Endothelial cell of umbilical vein (primary cell): ENCODE results near the gene CDC5L. TPM values are rescaled to one million over a fixed set of nuclear protein-coding genes. Genes with fewer than 3 reads are reported as not detected.

Experiments
- BruUV-seq: library from RNA; stranded (reverse); fragments of 400-500 nt; replicated peaks from 2 replicates; lab custom pipeline; 2021; lab: Mats Ljungman, UMichigan
- CTCF ChIA-PET: fragments of 300-600, 350-600 bp; sonication (Branson Sonifier 250); formaldehyde crosslinking; loops from one replicate; lab custom pipeline; 2021; ENCODE audit warnings: antibody characterized with exemption, inconsistent platforms; lab: Charles Lee
- POLR2A ChIA-PET: fragments of 300-600, 350-600 bp; sonication (Branson Sonifier 250); formaldehyde crosslinking; loops from one replicate; lab custom pipeline; 2021; ENCODE audit warnings: antibody characterized with exemption, inconsistent platforms; lab: Charles Lee
- DNase-seq: peaks from one replicate; pipeline ENCODE4 v3.0.0-alpha.2; 2011; ENCODE audit warnings: low read depth, low spot score
- FAIRE-seq: peaks from 2 replicates; lab custom pipeline; 2011; peaks lifted over from hg19 to GRCh38; lab: Jason Lieb, UNC
- H2AFZ ChIP-seq: 2 replicates; pipeline ENCODE4 v1.6.0; 2012; ENCODE audit warnings: low read depth, low read length, control low read depth, inconsistent platforms
- H3K27ac ChIP-seq: 2 replicates; pipeline ENCODE4 v1.5.1; 2011; ENCODE audit warnings: low read depth, mild to moderate bottlenecking, control low read depth, low read length, moderate library complexity; ENCODE audit not compliant: insufficient read depth
- H3K27me3 ChIP-seq, 2 experiments: 2 replicates each; pipeline versions ENCODE4 v1.6.0 to v1.6.1; 2011; ENCODE audit warnings: low read length in 2 of 2, mixed read lengths in 1 of 2; ENCODE audit not compliant: control insufficient read depth in 2 of 2, insufficient read depth in 2 of 2
- H3K36me3 ChIP-seq, 2 experiments: 2 replicates in 1 of 2; 3 replicates in 1 of 2; pipeline ENCODE4 v1.5.1; 2011; ENCODE audit warnings: low read length in 2 of 2, mild to moderate bottlenecking in 1 of 2, moderate library complexity in 1 of 2; ENCODE audit not compliant: control insufficient read depth in 2 of 2, insufficient read depth in 2 of 2; ENCODE audit errors: extremely low read depth in 1 of 2
- H3K4me1 ChIP-seq: 3 replicates; pipeline ENCODE4 v1.5.1; 2011; ENCODE audit warnings: mild to moderate bottlenecking, low read length; ENCODE audit not compliant: control insufficient read depth, insufficient read depth; ENCODE audit errors: extremely low read depth
- H3K4me2 ChIP-seq: 2 replicates; pipeline ENCODE4 v1.6.1; 2011; ENCODE audit warnings: low read length, control low read depth, mixed read lengths; ENCODE audit not compliant: insufficient read depth
- H3K4me3 ChIP-seq, 3 experiments: fragments of 200-600 bp in 1 of 3; sonication (generic), shearing (Covaris generic) in 1 of 3; replicated peaks in 1 of 3; 2 replicates each; pipeline ENCODE4 v1.5.1; 2011 to 2016; ENCODE audit warnings: control low read depth in 3 of 3, low read length in 3 of 3, mild to moderate bottlenecking in 2 of 3, inconsistent platforms in 1 of 3, low read depth in 1 of 3, moderate library complexity in 1 of 3; ENCODE audit not compliant: insufficient read depth in 1 of 3
- H3K79me2 ChIP-seq: 2 replicates; pipeline ENCODE4 v1.6.0; 2012; ENCODE audit warnings: low read length, inconsistent platforms; ENCODE audit not compliant: control insufficient read depth, insufficient read depth
- H3K9ac ChIP-seq: replicated peaks from 2 replicates; pipeline ENCODE3; 2011; ENCODE audit warnings: low read length, control low read depth; ENCODE audit not compliant: insufficient read depth; ENCODE audit errors: extremely low read depth
- H3K9me1 ChIP-seq: replicated peaks from 3 replicates; pipeline ENCODE4 v1.6.0; 2011; ENCODE audit warnings: mild to moderate bottlenecking, low read length; ENCODE audit not compliant: control insufficient read depth, insufficient read depth; ENCODE audit errors: extremely low read depth
- H3K9me3 ChIP-seq: replicated peaks from 2 replicates; pipeline ENCODE4 v1.5.1; 2012; ENCODE audit warnings: low read length, inconsistent platforms; ENCODE audit not compliant: control insufficient read depth, insufficient read depth
- H4K20me1 ChIP-seq: replicated peaks from 2 replicates; pipeline ENCODE3; 2011; ENCODE audit warnings: mild to moderate bottlenecking, low read length; ENCODE audit not compliant: control insufficient read depth, insufficient read depth; ENCODE audit errors: extremely low read depth
- CTCF ChIP-seq, 2 donors: IDR thresholded peaks; 1 replicate in 1 of 2; 2 replicates in 1 of 2; pipeline ENCODE4 v1.5.1; 2011; ENCODE audit warnings: low read length in 2 of 2, mild to moderate bottlenecking in 2 of 2, moderate library complexity in 2 of 2, control low read depth in 1 of 2, inconsistent platforms in 1 of 2, low read depth in 1 of 2; ENCODE audit not compliant: insufficient read depth in 1 of 2; ENCODE audit errors: extremely low read depth in 1 of 2
- EZH2 ChIP-seq: IDR thresholded peaks from 2 replicates; pipeline ENCODE4 v1.6.1; 2012; ENCODE audit warnings: borderline replicate concordance, low read depth, mild to moderate bottlenecking, moderate library complexity, low read length, inconsistent platforms; ENCODE audit not compliant: severe bottlenecking
- FOS ChIP-seq: IDR thresholded peaks from 2 replicates; pipeline ENCODE4 v1.6.1; 2011; ENCODE audit warnings: mild to moderate bottlenecking, low read length, moderate library complexity, borderline replicate concordance; ENCODE audit not compliant: insufficient read depth
- GATA2 ChIP-seq: IDR thresholded peaks from 2 replicates; pipeline ENCODE4 v1.7.0; 2011; ENCODE audit warnings: low read depth, mild to moderate bottlenecking, moderate library complexity, mixed read lengths, low read length; ENCODE audit not compliant: insufficient read length, insufficient read depth
- JUN ChIP-seq: IDR thresholded peaks from 2 replicates; pipeline ENCODE4 v1.6.1; 2011; ENCODE audit warnings: borderline replicate concordance, low read depth; ENCODE audit not compliant: insufficient read length, insufficient read depth
- MYC ChIP-seq: IDR thresholded peaks from one replicate; pipeline ENCODE4 v1.6.1; 2011; ENCODE audit warnings: mild to moderate bottlenecking, low read depth, low read length
- POLR2A ChIP-seq: IDR thresholded peaks from 2 replicates; pipeline ENCODE4 v1.6.1; 2012; ENCODE audit warnings: low read depth, mild to moderate bottlenecking, control low read depth, low read length
- POLR2AphosphoS5 ChIP-seq: IDR thresholded peaks from 2 replicates; pipeline ENCODE4 v1.6.1; 2012; ENCODE audit warnings: low read depth, mild to moderate bottlenecking, control low read depth, low read length, moderate library complexity; ENCODE audit not compliant: insufficient read depth
- dilution Hi-C: fragments of 300-500 bp; cut with MboI; formaldehyde crosslinking; loops from one replicate; pipeline ENCODE4 v1.15.0; 2019; ENCODE audit warnings: low sequenced_read_pairs; ENCODE audit not compliant: extremely low pct_ligation_motif_present
- intact Hi-C: fragments of 100-400 bp; cut with micrococcal nuclease; formaldehyde crosslinking; loops from one replicate; pipeline ENCODE4 v1.10.0; 2022
- polyA plus RNA-seq, 4 experiments: library from polyadenylated mRNA; depleted of rRNA in 3 of 4; stranded (reverse) in 3 of 4; unstranded in 1 of 4; fragments of >200 nt; gene quantifications; 2 replicates each; pipeline versions ENCODE4 v1.2.1 to v1.2.3, GENCODE V29; 2011 to 2012; ENCODE audit warnings: missing spikeins in 1 of 4
- total RNA-seq: library from RNA; stranded (reverse); gene quantifications from 2 replicates; pipeline ENCODE4 v1.2.3, GENCODE V29; 2021
- TF ChIP-seq, protein P1 (sequence below): IDR thresholded peaks from 2 replicates; pipeline ENCODE4 v1.6.1; 2011; ENCODE audit not compliant: insufficient read depth, insufficient read length

CDC5L gene
- total and polyA plus RNA-seq, 2 donors (not counting 3 experiments of a cell fraction or from before 2014, with no cell fraction given): 6.9 to 24.6 TPM

DNA sequence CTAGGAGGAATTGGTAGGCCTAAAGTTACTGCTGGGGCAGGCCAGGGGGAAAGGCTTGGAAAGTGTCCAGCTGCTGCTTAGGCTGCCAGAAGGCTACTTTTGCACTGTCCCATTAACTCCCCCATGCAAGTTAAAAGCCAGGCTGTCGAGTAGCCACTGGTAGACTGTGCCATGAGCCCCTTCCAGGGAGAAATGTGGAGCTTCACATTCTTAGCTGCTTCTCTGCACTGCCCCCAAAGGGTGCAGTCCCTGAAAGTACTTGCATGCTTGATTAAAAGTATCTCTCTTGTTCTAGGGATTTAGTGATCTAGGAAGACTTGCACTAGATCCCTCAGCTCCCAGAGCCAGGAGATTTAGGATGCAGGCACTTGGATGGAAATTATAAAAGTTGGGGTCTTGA lies 57.3 kb downstream of the CDC5L start:
- Histone ChIP-seq H3K27ac (no peak overlapping the region), H3K27me3 (no peaks in the 10 kb centered on the region), H3K9ac (no peak overlapping the region), H3K4me3 (no peak overlapping the region), H3K4me1 (peaks cover 3% of the 10 kb centered on the region), H3K36me3 (peaks cover 3 to 5% of the 10 kb centered on the region in 2 experiments), H3K79me2 (peaks cover 9% of the 10 kb centered on the region), H4K20me1 (peaks cover 3% of the 10 kb centered on the region), H2AFZ (no peak overlapping the region), H3K9me3 (no peaks in the 10 kb centered on the region), H3K9me1 (no peaks in the 10 kb centered on the region), H3K4me2 (no peak overlapping the region)
- intact Hi-C loops (no loop called here), dilution Hi-C loops (no loop called here)
- ChIA-PET POLR2A (no interaction called here), CTCF (interaction anchor here (1.4 to 4.6 kb wide), 4 partner anchors 10 to 31 kb away, joined by 3 to 26 read pairs (median 6); no protein-coding TSS in a partner anchor)
- FAIRE-seq (no peak), DNase-seq (no peak)
- BruUV-seq: no TSS peak
- TF ChIP-seq CTCF (IDR thresholded peaks at IDR 0.05; ENCODE audit: extremely low read depth in 1 of 2, insufficient read depth in 1 of 2, low read depth in 1 of 2, low read length in 2 of 2): no peak
- no peak for TF ChIP-seq EZH2
- no peak for TF ChIP-seq POLR2A
- TF ChIP-seq POLR2AphosphoS5: no peak
- TF ChIP-seq MYC: no peak
- TF ChIP-seq, protein P1, sequence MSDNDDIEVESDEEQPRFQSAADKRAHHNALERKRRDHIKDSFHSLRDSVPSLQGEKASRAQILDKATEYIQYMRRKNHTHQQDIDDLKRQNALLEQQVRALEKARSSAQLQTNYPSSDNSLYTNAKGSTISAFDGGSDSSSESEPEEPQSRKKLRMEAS: no peak
- TF ChIP-seq GATA2: no peak
- TF ChIP-seq JUN: no peak
- TF ChIP-seq FOS: no peak
